K562 (cell line): ENCODE measurements around the gene UNC5B. TPM values are rescaled to one million over a fixed set of nuclear protein-coding genes. Genes with fewer than 3 reads are reported as not detected.

Experiments
- ATAC-seq: fragments of 200-7000 bp; cut with Tn5 transposase; 3 replicates; pipeline ENCODE4 v1.9.1; 2020; ENCODE audit warnings: moderate library complexity
- BruUV-seq: library from RNA; stranded (reverse); fragments of 400-500 nt; replicated peaks from 2 replicates; lab custom pipeline; 2021; lab: Mats Ljungman, UMichigan
- CTCF ChIA-PET: fragments of 300-600 bp; formaldehyde crosslinking; extraction: SDS; loops from one replicate; lab custom pipeline; 2021; ENCODE audit warnings: low intra/inter-chr PET ratio; lab: Yijun Ruan, JAX
- POLR2A ChIA-PET: fragments of 300-600, 350-650 bp; sonication (Branson Sonifier 250); formaldehyde crosslinking; extraction: SDS; loops from one replicate; lab custom pipeline; 2021; ENCODE audit warnings: antibody characterized with exemption, inconsistent platforms; lab: Yijun Ruan, JAX
- DNase-seq, 4 experiments: peaks; one replicate each; pipeline versions ENCODE4 v3.0.0 to v3.0.0-alpha.2; 2011 to 2018; ENCODE audit warnings: low spot score in 3 of 4, mixed read lengths in 3 of 4; ENCODE audit errors: extremely low read depth in 1 of 4
- FAIRE-seq: peaks from 2 replicates; lab custom pipeline; 2011; peaks lifted over from hg19 to GRCh38; lab: Jason Lieb, UNC
- H2AFZ ChIP-seq: 2 replicates; pipeline ENCODE4 v1.6.0; 2011; ENCODE audit warnings: low read depth, low read length, control low read depth, inconsistent platforms
- H3K27ac ChIP-seq: fragments of 200-600 bp; 3 replicates; pipeline ENCODE4 v1.8.0; 2011; ENCODE audit warnings: low read depth, mild to moderate bottlenecking, control low read depth, inconsistent platforms, low read length, moderate library complexity, mixed read lengths; ENCODE audit errors: extremely low read depth
- H3K27me3 ChIP-seq, 2 experiments: fragments of 300-600 bp in 1 of 2; 2 replicates in 1 of 2; 3 replicates in 1 of 2; pipeline versions ENCODE4 v1.6.0 to v1.8.0; 2011; ENCODE audit warnings: inconsistent platforms in 2 of 2, low read length in 2 of 2, mild to moderate bottlenecking in 1 of 2, mixed read lengths in 1 of 2, moderate library complexity in 1 of 2; ENCODE audit not compliant: control insufficient read depth in 2 of 2, insufficient read depth in 2 of 2
- H3K36me3 ChIP-seq: fragments of 300-600 bp; 3 replicates; pipeline ENCODE4 v1.8.0; 2011; ENCODE audit warnings: mild to moderate bottlenecking, low read length, inconsistent platforms; ENCODE audit not compliant: control insufficient read depth, insufficient read depth
- H3K4me1 ChIP-seq, 2 experiments: fragments of 200-600 bp in 1 of 2; replicated peaks in 1 of 2; 2 replicates in 1 of 2; 3 replicates in 1 of 2; pipeline versions ENCODE4 v1.5.1 to v1.8.0; 2011; ENCODE audit warnings: inconsistent platforms in 2 of 2, low read length in 2 of 2, mild to moderate bottlenecking in 1 of 2, mixed read lengths in 1 of 2, moderate library complexity in 1 of 2; ENCODE audit not compliant: control insufficient read depth in 2 of 2, insufficient read depth in 2 of 2
- H3K4me2 ChIP-seq: 2 replicates; pipeline ENCODE4 v1.6.1; 2011; ENCODE audit warnings: low read length, control low read depth, inconsistent platforms, mixed read lengths; ENCODE audit not compliant: insufficient read depth
- H3K4me3 ChIP-seq: fragments of 200-600 bp; sonication (generic), shearing (Covaris generic); 2 replicates; pipeline ENCODE4 v1.5.1; 2016; ENCODE audit warnings: control low read depth, inconsistent platforms
- H3K79me2 ChIP-seq: fragments of 200-600 bp; 3 replicates; pipeline ENCODE4 v1.8.0; 2011; ENCODE audit warnings: low read length, inconsistent platforms; ENCODE audit not compliant: control insufficient read depth, insufficient read depth
- H3K9ac ChIP-seq, 2 experiments: 2 replicates each; pipeline versions ENCODE4 v1.6.0 to v1.6.1; 2011; ENCODE audit warnings: low read depth in 2 of 2, low read length in 2 of 2, control low read depth in 1 of 2, inconsistent platforms in 1 of 2, mild to moderate bottlenecking in 1 of 2, mixed read lengths in 1 of 2; ENCODE audit not compliant: insufficient read depth in 1 of 2
- H3K9me1 ChIP-seq: one replicate; pipeline ENCODE4 v1.6.0; 2011; ENCODE audit warnings: inconsistent platforms, mild to moderate bottlenecking, low read length, moderate library complexity; ENCODE audit not compliant: control insufficient read depth, insufficient read depth
- H3K9me3 ChIP-seq: replicated peaks from 2 replicates; pipeline ENCODE4 v1.5.1; 2011; ENCODE audit warnings: low read depth, low read length, inconsistent platforms; ENCODE audit not compliant: control insufficient read depth, insufficient read depth
- H4K20me1 ChIP-seq: replicated peaks from 2 replicates; pipeline ENCODE4 v1.6.1; 2011; ENCODE audit warnings: low read length, inconsistent platforms, mixed read lengths; ENCODE audit not compliant: control insufficient read depth, insufficient read depth
- CBFA2T2 ChIP-seq: fragments of 450-650 bp; conservative IDR thresholded peaks from 2 replicates; pipeline ENCODE4 v1.6.1; 2017; ENCODE audit warnings: mild to moderate bottlenecking
- CHD2 ChIP-seq: IDR thresholded peaks from 2 replicates; pipeline ENCODE4 v1.6.1; 2011; ENCODE audit warnings: low read depth, low read length
- POLR2G ChIP-seq: fragments of 200-400 bp; formaldehyde crosslinking; IDR thresholded peaks from 2 replicates; pipeline ENCODE4 v1.6.1; 2017; ENCODE audit warnings: low read depth, mild to moderate bottlenecking, antibody characterized with exemption, low read length, moderate library complexity
- ZBTB11 ChIP-seq, 3 experiments: fragments of 200-800 bp in 1 of 3; fragments of 250-450 bp in 1 of 3; fragments of 450-650 bp in 1 of 3; sonication (Bioruptor Pico) in 1 of 3; sonication (Bioruptor generic) in 1 of 3; formaldehyde crosslinking in 1 of 3; IDR thresholded peaks; 2 replicates each; pipeline versions ENCODE4 v1.6.1 to v1.8.0; 2016 to 2022; ENCODE audit warnings: mild to moderate bottlenecking in 2 of 3, missing genetic modification characterization in 2 of 3, missing compliant biosample characterization in 1 of 3, moderate library complexity in 1 of 3
- ZHX1 ChIP-seq: fragments of 150-350 bp; conservative IDR thresholded peaks from 2 replicates; pipeline ENCODE4 v1.6.1; 2014; ENCODE audit warnings: low read length
- WGBS: fragments of 100-300 bp; shearing (Covaris generic); methylation state at CpG from one replicate; pipeline ENCODE4 v1.1.6; 2016; ENCODE audit warnings: low coverage, mixed read lengths; ENCODE audit not compliant: insufficient coverage; ENCODE audit errors: missing lambda C conversion rate; 5-methylcytosine and 5-hydroxymethylcytosine counted together
- in situ Hi-C: fragments of 300-500 bp; cut with MboI; formaldehyde crosslinking; loops from 4 replicates; pipeline ENCODE4 v1.15.0; 2018; ENCODE audit warnings: inconsistent platforms, mixed read lengths
- intact Hi-C: fragments of 100-400 bp; cut with micrococcal nuclease; formaldehyde crosslinking; loops from 2 replicates; pipeline ENCODE4 v1.14.2; 2022
- polyA plus RNA-seq, 8 experiments: library from polyadenylated mRNA; depleted of rRNA in 4 of 8; stranded (reverse) in 5 of 8; unstranded in 3 of 8; fragments of >200 nt; fragmentation: Nextera tagmentation in 2 of 8; fragmentation: Illumina TruSeq in 1 of 8; extraction: Ambion mirVana in 2 of 8; extraction: Trizol in 1 of 8; gene quantifications; 2 replicates each; pipeline versions ENCODE4 v1.2.1 to v1.2.3, GENCODE V29; 2011 to 2014; ENCODE audit warnings: inconsistent platforms in 1 of 8, missing spikeins in 1 of 8
- total RNA-seq, 7 experiments: library from RNA; depleted of rRNA in 6 of 7; stranded (reverse); fragments of >200 nt in 6 of 7; fragmentation: Illumina TruSeq in 2 of 7; extraction: Trizol in 2 of 7; gene quantifications; 2 replicates each; pipeline versions ENCODE4 v1.2.1 to v1.2.3, GENCODE V29; 2011 to 2021; ENCODE audit warnings: low replicate concordance in 1 of 7

The UNC5B gene
- total and polyA plus RNA-seq, 9 of the 15 experiments (the other 6 are each of a cell fraction or from before 2014, with no cell fraction given): 0.10 to 8.4 (median 2.1) TPM

GRCh38 chr10:71291528-71291900 is 79.1 kb downstream of the UNC5B start:
- intact Hi-C loops: no loop called here
- 70% methylated on average over 13 of the region's 13 CpGs for WGBS
- no peak overlapping the region for H3K27ac ChIP-seq
- in situ Hi-C loops: no loop called here
- H4K20me1 ChIP-seq: peaks cover 6% of the 10 kb centered on the region; the same call in 1 of the 2 replicates
- CTCF ChIA-PET: no interaction called here
- ATAC-seq: no peak
- H3K4me2 ChIP-seq: no peak overlapping the region
- no peak for TF ChIP-seq ZHX1
- no peak for TF ChIP-seq CHD2
- peak; percentile 37; the same call in 1 of the 2 replicates for TF ChIP-seq POLR2G
- no peak for TF ChIP-seq ZBTB11 (CRISPR knock-in tag; IDR thresholded peaks at IDR 0.05)
- TF ChIP-seq CBFA2T2: no peak
- BruUV-seq: no TSS peak
- no peaks in the 10 kb centered on the region for H3K36me3 ChIP-seq
- no peak overlapping the region for H2AFZ ChIP-seq
- FAIRE-seq: no peak
- no peaks in the 10 kb centered on the region for H3K9me1 ChIP-seq
- POLR2A ChIA-PET: interaction anchor here (0.7 to 1.4 kb wide), 2 partner anchors 9 to 11 kb away, joined by 3 read pairs; no protein-coding TSS in a partner anchor
- H3K79me2 ChIP-seq: no peaks in the 10 kb centered on the region
- H3K9me3 ChIP-seq: no peaks in the 10 kb centered on the region
- peaks cover 3 to 17% of the 10 kb centered on the region in 2 experiments; a peak in 4 of 5 replicates for H3K4me1 ChIP-seq
- H3K9ac ChIP-seq: no peak overlapping the region
- no peak for DNase-seq
- H3K27me3 ChIP-seq: peaks cover 0 to 15% of the 10 kb centered on the region in 2 experiments; a peak in 2 of 5 replicates
- no peak overlapping the region for H3K4me3 ChIP-seq
